K562 (cell line): ENCODE data around the gene UNC5C.

Experiments used
- CTCF ChIP-seq, 3 experiments: IDR thresholded peaks in 2 of 3; conservative IDR thresholded peaks in 1 of 3; 2 replicates each; pipeline ENCODE4 v1.5.1; 2011 to 2012; ENCODE audit warnings: low read length in 3 of 3, mild to moderate bottlenecking in 3 of 3, control low read depth in 2 of 3, improper control_type of control experiment in 1 of 3, inconsistent platforms in 1 of 3, low read depth in 1 of 3, mixed read lengths in 1 of 3, moderate library complexity in 1 of 3; ENCODE audit not compliant: insufficient read depth in 2 of 3
- POLR2A ChIP-seq: fragments of 450-650 bp; conservative IDR thresholded peaks from 2 replicates; pipeline ENCODE4 v1.6.1; 2016
- SP1 ChIP-seq: sonication (generic); formaldehyde crosslinking; IDR thresholded peaks from 2 replicates; pipeline ENCODE4 v1.8.1; 2022; ENCODE audit warnings: mild to moderate bottlenecking, missing genetic modification reagents

- TF ChIP-seq POLR2A: no peak
- no peak for TF ChIP-seq CTCF (IDR thresholded peaks at IDR 0.05 in 2 of 3, conservative IDR thresholded peaks at IDR 0.05 in 1 of 3; ENCODE audit: insufficient read depth in 2 of 3, low read depth in 1 of 3, low read length in 3 of 3)
- TF ChIP-seq SP1 (CRISPR knock-in tag): no peak
Observed at GRCh38 chr4:95256108-95256835, 292.5 kb downstream of the UNC5C start.
